KOPT-K1 (cell line): ENCODE data around the gene VOPP1.

Source experiments
- H3K27ac ChIP-seq: fragments of 200-600 bp; sonication (generic); 2 replicates; pipeline ENCODE4 v1.5.1; 2016; ENCODE audit warnings: antibody characterized with exemption, mild to moderate bottlenecking, low read depth, low read length; ENCODE audit not compliant: poor library complexity, severe bottlenecking
- H3K36me3 ChIP-seq: fragments of 200-600 bp; sonication (generic); 2 replicates; pipeline ENCODE4 v1.5.1; 2017; ENCODE audit warnings: antibody characterized with exemption, mild to moderate bottlenecking, low read length, moderate library complexity; ENCODE audit not compliant: insufficient read depth
- H3K9me3 ChIP-seq: fragments of 200-600 bp; sonication (generic); 2 replicates; pipeline ENCODE4 v1.5.1; 2017; ENCODE audit warnings: antibody characterized with exemption, low read length, mild to moderate bottlenecking; ENCODE audit not compliant: insufficient read depth, poor library complexity, severe bottlenecking

The VOPP1 gene

DNA sequence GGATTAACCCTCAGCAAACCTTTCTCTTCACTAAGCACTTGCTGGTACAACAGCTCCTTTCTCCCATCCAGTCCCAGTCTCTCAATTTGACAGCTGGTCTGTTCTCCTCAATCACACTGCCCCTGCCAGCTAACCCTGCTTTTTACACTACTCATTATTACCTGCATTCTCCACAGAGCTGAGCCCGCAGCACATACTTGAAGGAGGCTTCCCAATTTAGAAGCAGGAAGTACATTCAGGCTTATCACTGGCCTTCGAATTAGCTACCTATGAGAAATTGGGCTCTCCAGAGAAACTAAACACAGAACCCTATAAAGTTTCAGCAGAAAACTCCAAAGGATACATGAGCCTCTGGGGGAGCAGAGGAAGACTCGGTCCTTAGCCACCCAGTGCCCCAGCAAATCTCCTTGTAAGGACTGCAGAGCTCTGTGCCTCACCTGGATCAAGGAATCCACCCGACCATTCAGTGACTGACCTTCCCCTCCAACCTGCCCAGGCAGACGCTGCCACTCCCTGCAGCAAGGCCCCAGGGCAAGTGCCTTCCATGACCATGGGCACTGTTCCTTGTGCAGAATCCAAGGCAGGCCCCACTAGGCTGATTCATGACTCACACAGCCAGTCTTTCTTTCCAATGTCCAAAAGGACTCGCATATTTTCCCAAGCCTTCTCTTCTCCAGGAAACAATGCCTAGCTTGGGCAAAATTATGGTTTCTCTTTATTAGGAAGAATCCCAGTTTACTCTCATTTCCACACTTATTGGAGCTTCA is 68.0 kb downstream of the VOPP1 start:
- H3K9me3 ChIP-seq, result no peaks in the 10 kb centered on the region
- no peaks in the 10 kb centered on the region for H3K36me3 ChIP-seq
- no peak overlapping the region for H3K27ac ChIP-seq

DNA sequence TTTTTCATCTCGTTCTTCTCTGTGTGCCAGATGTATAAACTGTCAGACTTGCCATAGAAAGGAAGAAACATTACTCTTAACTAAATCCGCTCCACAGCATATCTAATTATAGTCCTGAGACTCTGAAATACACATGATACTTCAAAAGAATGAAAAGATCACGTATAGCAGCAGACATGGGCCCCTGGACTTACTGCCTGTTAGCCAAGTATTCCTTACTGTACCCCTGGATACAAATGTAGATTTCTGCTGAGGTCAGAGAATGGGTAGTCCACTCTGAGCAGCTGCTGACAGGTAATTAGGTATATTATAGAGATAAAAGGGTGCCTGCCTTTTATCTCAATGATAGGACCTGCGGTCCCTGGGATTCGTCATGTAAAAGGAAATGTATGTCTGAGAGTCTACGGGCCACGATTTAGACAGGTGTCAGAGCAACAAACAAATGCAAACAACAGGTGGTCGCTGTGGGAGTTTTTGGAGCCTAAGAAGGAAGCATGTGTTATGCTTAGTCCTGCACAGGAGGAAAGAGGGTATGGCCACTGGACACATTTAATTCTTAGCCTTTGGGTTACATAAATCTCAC is 69.4 kb downstream of the VOPP1 start:
- Histone ChIP-seq H3K9me3 (no peaks in the 10 kb centered on the region), H3K27ac (no peak overlapping the region), H3K36me3 (no peaks in the 10 kb centered on the region)

DNA sequence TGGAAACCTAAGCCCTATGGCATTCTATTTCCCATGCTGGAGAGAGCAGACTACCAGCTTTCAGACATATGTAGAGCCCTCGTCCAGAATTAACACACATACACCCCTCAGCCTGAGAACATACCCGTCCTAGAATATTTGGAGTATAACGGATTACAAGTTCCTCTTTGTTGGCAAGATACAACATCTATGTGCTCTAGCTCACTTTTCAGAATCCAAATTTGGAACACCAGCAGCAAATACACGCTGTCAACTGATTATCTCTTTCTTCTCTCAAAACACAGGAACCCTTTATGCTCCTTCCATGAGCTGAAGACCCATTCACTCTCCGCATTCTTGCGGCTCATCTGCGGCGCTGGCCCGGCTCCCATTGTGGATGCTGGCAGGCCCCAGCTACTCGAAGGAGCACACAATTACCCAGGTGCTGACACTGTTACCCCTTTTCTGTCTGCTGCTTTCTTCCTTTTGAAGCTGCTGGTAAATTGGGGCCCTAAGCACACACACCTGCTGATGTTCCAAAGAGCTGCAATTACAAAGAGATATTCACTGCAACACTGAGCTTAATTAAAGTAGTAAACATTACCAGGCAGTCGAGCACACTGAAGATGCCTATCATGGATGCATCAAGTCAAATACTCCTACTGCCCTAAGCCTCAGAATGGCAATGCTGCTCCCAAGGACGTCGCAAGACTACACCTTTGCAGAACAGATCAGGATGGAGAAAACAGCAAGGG is 70.0 kb downstream of the VOPP1 start:
- H3K36me3 ChIP-seq, result no peaks in the 10 kb centered on the region
- no peak overlapping the region for H3K27ac ChIP-seq
- H3K9me3 ChIP-seq, result no peaks in the 10 kb centered on the region

DNA sequence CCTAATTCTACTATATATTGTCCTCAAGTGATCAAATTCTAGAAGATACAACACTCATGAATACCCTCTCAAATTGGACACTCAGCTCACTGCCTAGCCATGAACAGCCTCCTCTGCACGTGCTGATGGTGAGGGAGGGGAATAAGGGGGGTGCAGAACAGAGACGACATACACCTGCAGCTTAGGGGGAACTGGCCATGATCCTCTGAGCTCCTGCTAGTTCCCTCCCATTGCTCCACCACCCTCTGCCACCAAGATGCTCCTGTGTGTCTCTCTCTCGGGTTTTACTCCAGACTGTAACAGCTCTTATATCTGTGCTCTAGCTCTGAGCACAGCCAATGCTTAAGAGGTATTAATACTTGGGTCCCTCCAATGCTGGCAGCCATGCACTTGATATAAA is 70.7 kb downstream of the VOPP1 start:
- H3K9me3 ChIP-seq, result no peaks in the 10 kb centered on the region
- H3K36me3 ChIP-seq, result peaks cover under 1% of the 10 kb centered on the region; the same call in 1 of the 2 replicates
- H3K27ac ChIP-seq, result no peak overlapping the region

DNA sequence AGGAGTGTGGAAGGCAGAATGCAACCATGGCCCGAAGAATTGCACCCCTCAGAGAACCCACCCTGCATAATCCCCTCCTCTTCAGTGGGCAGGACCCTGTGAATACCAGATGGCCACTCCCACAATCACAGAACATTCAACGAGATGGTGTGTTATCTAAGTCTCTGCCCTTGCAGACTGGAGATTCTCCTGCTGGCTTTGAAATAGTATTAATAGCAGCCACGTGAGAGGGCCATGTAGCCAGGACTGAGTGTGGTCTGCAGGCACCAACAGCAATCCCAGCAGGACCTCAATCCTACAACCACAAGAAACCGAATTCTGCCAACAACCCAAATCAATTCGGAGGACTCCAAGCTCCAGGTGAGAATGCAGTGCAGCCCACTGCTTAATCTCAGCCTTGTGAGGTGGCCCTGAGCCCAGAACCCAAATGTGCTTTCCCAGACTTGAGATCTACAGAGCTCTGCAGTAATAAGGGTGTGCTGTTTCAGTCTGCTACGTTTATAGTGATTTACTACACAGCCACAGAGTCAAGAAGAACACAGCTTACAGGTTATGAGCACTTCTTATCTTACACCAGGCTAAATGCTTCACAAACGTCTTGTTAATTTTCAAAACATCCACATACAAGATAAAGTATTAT is 72.1 kb downstream of the VOPP1 start:
- H3K9me3 ChIP-seq, result no peaks in the 10 kb centered on the region
- H3K27ac ChIP-seq, result no peak overlapping the region
- H3K36me3 ChIP-seq, result peaks cover 6% of the 10 kb centered on the region; the same call in 1 of the 2 replicates

DNA sequence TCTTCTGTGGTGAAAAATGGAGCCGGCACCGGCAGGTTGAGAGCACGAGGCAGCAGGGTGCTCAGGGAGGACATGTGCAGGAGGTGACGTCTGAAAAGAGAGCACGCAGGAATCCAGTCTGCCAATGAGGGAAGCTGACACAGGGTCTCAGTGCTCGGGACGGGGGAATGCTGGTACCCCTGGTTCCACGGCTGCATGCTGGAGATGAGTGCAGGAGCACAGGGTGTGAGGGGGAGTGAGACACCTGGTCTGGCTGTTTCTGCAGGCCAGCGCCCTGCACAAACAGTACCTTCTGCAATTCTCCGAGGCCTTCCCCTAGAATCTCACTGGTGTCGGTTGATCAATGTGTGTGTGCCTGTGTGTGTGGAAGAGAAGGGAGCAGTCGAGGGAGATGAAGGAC is 72.7 kb downstream of the VOPP1 start:
- peaks cover 6% of the 10 kb centered on the region; the same call in 1 of the 2 replicates for H3K36me3 ChIP-seq
- H3K27ac ChIP-seq, result no peak overlapping the region
- no peaks in the 10 kb centered on the region for H3K9me3 ChIP-seq

DNA sequence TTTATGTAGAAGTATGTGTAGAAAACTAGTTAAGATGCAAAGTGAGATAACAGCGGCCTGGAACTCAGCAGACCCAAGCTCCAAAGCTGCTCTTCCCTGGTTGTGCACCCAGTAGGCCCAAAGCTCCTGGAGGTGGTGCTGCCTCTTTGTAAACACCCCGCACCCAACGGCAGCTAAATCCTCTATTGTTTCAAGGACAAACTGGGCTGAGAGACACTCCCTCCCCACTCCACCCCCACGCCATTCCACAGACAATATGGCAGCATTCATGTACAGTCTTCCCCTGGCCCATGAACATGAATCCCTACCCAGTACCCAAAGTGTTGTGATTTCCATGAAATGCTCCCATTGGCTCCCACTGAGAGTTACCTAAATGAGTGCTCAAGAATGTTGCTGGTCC is 73.5 kb downstream of the VOPP1 start:
- Histone ChIP-seq H3K9me3 (no peaks in the 10 kb centered on the region), H3K27ac (no peak overlapping the region), H3K36me3 (peaks cover 6% of the 10 kb centered on the region; the same call in 1 of the 2 replicates)

DNA sequence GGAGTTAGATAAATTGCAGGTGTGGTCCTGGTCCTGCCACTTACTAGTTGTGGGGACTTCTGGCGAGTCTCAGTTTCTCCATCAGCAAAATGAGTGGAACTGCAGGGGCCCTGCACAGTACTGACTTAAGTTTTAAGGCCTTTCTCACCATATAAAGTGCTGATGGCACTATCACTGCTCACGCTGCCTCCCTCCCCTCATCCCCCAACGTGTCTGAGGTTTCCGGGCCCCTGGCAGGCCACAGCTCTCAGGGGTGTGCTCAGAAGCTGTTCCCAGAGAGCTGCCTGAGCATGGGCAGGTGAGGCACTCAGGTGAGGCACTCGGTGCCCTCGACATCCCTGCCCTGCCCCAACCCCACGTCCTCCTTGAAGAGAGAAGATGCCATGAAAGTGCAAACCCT is 74.2 kb downstream of the VOPP1 start:
- no peaks in the 10 kb centered on the region for H3K9me3 ChIP-seq
- H3K27ac ChIP-seq, result peak overlapping the region; percentile 23
- peaks cover 6% of the 10 kb centered on the region; the same call in 1 of the 2 replicates for H3K36me3 ChIP-seq

DNA sequence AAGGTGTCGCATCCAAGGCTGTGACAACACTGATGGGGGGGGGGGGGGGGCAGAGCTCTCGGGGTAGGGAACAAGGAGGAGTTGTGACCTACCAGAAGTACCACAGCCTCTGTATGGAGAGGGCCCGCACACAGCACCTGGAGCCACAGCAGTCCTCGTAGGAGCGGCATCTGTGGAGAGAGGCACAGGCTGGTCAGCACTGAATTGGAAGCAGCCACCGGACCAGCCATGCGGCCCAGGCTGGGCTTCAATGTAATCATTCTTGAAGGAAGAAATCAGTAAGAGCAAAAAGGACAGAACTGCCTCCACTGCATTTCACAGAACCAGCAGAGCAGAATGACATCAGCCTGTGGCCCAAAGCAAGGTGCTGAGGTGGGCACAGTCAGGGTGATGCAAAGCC is 74.8 kb downstream of the VOPP1 start:
- H3K36me3 ChIP-seq, result peaks cover 6% of the 10 kb centered on the region; the same call in 1 of the 2 replicates
- peak overlapping the region; percentile 23 for H3K27ac ChIP-seq

DNA sequence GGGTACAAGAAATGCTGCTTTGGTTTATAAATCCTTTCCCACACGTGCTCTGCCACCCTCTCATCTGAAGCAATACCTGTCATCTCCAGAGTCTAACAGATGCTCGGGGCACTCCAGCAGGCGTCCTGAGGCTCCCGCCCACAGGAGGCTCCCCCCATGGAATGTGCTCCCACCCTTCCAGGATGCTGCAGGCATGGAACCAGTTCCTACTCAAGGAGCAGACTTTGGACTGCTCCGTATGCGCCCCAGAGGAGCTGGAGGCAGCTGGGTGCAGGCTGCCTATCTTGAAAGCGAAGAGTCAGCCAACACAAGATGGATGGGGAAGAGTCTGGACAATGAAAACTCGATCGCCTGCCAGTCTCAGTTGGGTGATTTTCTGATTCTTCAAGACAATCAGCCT is 75.4 kb downstream of the VOPP1 start:
- Histone ChIP-seq H3K36me3 (peaks cover 6% of the 10 kb centered on the region; the same call in 1 of the 2 replicates), H3K27ac (no peak overlapping the region), H3K9me3 (no peaks in the 10 kb centered on the region)

More for the DNA sequence above, 74.8 kb downstream of the VOPP1 start:
- H3K9me3 ChIP-seq, result no peaks in the 10 kb centered on the region

DNA sequence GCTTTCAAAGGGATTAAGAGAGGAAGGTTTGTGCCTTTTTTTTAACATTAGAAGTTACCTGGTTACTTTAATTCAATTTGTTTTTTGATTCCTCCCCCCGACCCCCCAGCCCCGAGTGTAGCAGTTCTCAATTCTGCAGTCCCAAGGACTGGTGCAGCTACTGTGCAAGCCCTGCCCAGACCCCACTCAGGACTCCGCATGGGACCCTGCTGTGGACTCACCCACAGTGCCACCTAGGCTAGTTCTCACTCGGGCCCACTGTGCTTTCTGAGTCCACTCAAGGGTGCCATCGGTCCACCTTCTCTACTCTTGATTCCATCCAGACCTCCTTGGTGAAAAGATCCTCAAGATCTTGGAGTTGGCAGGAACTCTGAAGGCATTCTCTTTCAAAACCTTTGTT is 77.4 kb downstream of the VOPP1 start:
- Histone ChIP-seq H3K9me3 (no peaks in the 10 kb centered on the region), H3K36me3 (peaks cover 16% of the 10 kb centered on the region), H3K27ac (no peak overlapping the region)

DNA sequence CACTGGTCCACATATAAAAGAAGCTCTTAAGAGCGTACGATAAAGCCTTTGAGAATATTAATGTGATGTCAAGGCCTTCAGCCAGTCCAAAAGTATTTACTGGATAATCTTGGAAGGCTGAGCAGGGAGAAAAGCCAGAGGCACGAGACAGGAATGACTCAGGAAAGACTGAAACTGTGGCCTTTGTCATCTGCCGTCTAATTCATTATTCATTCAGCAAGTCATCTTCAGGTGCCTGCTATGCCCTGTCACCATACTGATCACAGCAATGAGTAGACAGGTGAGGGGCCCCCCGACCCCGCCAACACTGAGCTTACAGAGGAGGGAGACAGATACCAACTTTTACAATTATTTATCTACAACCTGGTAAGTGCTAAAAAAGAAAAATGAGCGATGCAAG is 78.9 kb downstream of the VOPP1 start:
- Histone ChIP-seq H3K36me3 (peaks cover 28% of the 10 kb centered on the region), H3K9me3 (no peaks in the 10 kb centered on the region), H3K27ac (no peak overlapping the region)

DNA sequence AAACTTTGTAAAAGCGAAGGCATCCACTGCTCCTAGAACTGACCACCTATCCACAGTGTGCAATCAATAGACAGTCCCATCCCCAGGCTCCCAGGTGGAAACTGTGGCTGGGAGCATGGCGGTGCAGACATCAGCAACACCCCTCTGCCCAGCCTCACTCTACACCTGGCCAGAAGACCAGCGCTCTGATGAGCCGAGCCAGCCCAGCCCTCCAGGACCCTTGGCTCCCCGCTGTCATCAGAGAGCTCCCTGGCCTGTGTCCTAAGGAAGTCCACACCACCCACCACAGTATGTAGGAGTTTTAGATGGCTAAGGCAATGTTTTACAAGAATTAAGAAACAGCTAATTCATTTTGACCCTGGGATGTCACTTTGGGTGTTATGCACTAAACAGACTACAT is 81.0 kb downstream of the VOPP1 start:
- Histone ChIP-seq H3K9me3 (no peaks in the 10 kb centered on the region), H3K27ac (no peak overlapping the region), H3K36me3 (peaks cover 30% of the 10 kb centered on the region)

DNA sequence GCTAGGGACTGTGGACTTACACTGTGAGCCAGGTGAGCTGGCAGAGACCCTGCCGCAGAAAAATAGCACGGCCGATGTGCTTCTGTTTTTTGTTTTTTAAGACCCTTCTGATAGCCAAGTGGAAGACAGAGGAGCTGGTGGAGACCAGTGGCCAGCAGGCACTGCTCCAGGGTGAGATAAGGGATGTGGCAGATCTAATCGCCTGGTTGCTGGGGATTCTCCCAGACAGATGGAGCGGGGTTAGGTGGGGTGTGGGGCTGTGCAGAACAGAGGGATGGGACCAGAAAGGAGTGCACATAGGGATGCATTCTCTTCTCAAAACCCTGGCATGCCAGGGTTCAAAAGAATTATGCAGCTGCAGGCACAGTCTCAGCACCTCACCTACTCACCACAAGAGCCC is 82.2 kb downstream of the VOPP1 start:
- Histone ChIP-seq H3K36me3 (peaks cover 27% of the 10 kb centered on the region), H3K27ac (no peak overlapping the region), H3K9me3 (no peaks in the 10 kb centered on the region)

DNA sequence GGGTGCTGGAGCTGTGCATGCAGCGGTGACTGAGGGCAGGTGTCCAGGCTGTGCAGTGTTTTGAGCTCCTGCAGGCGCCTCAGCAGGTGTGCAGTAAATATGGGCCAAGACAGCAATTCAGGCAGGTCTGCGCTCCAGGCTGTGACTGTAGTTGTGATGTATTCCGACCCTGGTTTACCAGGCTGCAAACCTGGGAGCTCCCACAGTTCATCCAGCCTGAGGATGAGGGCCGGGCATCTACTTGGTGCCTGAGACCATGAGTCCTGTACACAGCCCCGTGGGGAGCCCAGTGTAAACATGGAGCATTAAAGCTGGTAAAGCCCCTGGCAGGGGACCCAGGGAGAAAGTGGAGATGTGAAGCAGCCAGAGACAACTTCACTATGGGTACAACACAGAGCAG is 82.8 kb downstream of the VOPP1 start:
- Histone ChIP-seq H3K36me3 (peaks cover 27% of the 10 kb centered on the region), H3K27ac (no peak overlapping the region), H3K9me3 (no peaks in the 10 kb centered on the region)
